D341Med (cell line): Measurements from ENCODE around the gene C11orf54.

Source experiments
- DNase-seq: peaks from one replicate; pipeline ENCODE4 v3.0.0; 2012; ENCODE audit warnings: low spot score

The C11orf54 gene

DNA sequence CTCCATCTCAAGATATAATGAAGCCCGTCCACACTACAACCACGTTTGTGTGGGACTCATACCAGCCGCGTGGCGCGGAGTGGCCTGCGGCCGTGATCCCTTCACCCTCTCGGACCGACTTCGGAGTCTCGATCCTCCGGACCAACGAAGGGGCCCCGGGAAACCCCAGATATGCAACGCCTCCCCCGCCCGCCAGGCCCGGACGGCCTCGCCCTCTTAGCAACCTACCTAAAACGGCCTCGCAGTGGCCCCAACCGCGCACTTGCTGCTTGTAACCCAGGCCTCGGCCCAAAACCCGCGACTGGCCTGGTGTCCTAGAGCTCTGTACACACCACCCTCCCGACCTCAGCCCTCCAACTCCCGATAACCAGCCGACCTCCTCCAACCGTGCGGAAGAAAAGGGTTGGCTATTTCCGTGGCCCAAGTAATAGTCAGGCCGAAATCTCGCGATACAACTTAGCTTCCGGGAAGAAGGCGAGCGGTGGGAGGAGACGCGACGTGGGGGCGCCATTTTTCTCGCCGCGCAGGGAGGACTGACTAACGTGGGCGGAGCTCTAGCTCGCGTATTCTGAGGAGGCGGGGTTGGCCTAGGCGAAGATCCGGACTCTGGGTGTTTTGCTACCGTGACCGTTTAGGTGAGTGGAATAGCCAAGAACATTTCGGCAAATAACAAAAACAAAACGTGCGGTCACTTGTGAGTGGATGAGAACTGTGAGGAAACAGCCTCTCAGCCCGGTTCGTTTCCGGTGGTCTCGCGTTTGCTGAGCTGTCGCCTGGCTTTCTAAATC, at the start of gene C11orf54, which contains the start of gene TAF1D:
C11orf54 (plus strand) TSS at position 579 of the 788 bp plus-strand sequence. CDS start 5,722 bp downstream, outside the sequence.
TAF1D (minus strand) TSS at position 402 of the 788 bp plus-strand sequence. CDS start 2,191 bp downstream, outside the sequence.
- peak; percentile 90 for DNase-seq

DNA sequence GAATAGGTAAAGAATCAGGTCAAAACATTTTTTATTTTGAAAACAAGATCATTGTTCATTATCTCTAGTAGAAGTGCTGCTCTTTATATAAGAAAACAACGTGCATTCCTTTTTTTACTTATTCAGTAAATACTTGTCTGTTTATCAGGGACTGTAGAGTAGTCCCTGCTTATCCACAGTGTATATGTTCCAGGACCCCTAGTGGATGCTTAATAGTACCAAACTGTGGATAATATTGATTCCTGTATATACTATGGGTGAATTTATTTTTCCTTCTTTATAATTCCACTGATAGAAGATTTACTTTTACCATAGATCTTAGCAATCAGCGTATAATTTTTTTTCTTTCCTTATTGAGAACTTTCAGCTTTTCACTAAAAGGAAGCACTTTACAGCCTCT, 47.4 kb upstream of the C11orf54 start:
- DNase-seq = no peak

DNA sequence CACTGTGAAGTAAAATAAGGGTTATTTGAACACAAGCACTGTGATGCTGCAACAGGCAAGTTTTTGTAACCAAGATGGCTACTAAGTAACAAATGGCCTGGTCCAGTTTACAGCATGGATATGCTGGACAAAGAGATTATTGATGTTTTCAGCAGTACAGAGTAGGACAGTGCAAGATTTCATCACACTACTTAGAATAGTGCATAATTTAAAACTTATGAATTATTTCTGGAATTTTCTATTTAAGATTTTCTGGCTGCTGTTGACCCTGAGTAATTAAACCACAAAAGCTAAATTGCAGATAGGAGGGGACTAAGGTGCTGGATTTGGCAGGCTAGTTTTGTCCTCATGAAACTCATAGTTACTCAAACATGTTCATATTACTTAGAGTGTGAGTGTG, 46.9 kb upstream of the C11orf54 start:
- DNase-seq = no peak

DNA sequence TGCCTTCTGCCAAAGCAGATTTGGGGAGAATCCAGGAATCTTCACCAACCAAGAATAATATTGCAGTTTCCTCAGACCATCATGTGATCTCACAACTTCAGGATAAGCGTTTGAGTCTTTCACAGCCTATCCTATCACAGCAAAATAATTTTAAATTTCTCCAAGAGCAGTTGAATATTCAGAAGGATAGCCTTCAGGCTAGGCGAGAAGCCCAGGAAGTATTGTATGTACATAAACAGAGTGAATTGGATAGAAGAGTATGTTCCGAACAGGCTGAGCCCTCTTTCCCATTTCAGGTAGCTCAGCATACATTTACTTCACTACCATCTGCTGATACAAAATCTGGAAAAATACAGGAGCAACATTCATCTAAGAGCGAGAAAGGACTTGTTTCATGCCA, 43.9 kb upstream of the C11orf54 start:
- no peak for DNase-seq

DNA sequence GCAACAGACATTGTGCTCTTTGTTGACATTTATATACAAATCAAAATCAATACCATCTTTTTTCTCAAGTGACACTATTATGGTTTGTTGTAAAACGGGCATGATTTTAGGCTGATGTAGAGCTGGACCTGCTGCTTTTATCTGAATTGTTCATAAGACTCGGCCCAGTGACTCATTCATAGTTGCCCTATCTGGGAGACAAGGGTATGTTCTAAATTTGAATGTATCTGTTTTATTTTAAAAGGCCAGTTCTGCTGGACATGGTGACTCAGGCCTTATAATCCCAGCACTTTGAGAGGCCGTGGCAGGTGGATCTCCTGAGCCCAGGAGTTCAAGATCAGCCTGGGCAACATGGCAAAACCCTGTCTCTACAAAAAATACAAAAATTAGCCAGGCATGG, 40.6 kb upstream of the C11orf54 start:
- no peak for DNase-seq

DNA sequence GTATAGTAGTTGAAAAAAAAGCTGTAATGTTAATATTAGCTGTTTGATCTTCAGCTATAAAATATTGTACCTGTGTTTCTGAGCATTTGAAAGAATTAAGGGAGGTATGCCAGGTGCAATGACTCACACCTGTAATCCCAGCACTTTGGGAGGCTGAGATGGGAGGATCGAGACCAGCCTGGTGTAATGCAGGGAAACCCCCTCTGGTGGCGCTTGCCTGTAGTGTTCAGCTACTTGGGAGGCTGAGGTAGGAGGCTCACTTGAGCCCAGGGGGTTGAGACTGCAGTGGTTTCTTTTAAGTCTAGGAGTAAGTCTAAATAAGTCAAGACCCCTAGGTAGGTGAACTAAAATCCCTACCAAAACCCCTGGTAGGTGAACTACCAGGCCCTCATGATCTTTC, 37.2 kb upstream of the C11orf54 start:
- no peak for DNase-seq

DNA sequence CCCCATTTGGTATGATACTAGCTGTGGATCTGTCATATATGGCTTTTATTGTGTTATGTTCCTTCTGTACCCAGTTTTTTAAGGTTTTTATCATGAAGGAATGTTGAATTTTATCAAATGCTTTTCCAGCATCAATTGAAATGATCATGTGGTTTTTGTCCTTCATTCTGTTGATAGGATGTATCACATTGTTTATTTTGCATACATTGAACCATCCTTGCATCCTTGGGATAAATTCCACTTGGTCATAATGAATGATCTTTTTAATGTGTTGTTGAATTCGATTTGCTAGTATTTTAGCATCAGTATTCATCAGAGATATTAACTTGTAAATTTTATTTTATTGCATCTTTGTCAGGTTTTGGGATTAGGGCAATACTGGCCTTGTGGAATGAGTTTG, 31.2 kb upstream of the C11orf54 start:
- DNase-seq = no peak

DNA sequence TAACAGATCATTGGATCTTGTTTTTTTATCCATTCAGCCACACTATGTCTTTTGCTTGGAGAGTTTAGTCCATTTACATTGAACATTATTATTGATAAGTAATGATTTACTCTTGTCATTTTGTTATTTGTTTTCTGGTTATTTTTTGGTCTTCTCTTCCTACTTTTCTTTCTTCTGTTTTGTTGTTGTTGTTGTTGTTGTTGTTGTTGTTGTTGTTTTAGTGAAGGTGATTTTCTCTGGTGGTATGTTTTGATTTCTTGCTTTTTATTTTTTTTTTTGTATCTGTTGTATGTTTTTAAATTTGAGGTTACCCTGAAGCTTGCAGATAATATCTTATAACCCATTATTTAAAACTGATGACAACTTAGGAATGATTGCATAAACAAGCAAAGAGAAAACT, 28.8 kb upstream of the C11orf54 start:
- no peak for DNase-seq

DNA sequence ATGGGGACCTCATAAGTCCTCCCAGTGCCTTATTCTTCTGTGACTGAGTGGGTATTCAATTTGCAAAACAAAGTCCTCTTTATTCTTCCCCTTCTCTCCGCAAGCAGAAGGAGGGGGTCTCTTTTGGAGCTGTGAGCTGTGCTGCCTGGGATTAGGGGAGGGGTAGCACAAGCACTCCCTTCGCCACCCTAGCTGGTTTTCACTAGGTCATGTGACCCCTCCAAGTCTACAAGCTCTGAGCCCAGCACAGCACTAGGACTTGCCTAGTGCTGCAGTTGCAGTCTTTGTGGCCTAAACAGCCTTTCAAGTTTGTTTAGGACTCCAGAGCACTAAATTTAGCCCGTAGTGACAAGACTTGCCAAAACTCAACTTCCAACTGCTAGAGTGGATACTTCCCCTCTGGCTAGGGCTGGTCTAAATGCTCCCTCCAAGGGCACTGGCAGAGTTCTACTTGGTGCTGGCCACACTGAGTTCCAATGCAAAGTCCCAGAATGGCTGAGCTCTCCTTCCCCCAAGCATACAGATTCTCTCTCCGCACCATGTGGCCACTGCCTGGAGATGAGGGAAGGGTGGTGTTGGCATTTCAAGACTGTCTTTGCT, 25.6 kb upstream of the C11orf54 start:
- no peak for DNase-seq

DNA sequence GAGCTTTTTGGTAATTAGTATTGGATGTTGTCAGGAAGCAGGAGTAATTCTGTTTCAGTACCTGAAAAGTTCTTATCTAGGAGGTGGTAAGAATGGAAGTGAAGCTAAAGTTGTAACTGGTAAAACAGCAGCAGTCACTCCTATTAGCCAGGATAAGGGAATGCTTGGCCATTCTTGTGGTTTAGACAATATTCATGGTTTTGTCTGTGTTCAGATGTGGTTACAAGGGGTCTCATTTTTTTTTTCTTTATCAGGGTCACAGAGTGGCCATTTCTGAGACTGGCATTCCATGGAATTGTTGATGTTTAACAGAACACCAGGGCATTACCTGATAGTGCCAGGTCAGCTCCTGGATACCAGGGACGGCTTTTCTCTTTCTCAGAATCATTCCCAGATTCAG, 24.0 kb upstream of the C11orf54 start:
- DNase-seq = no peak

DNA sequence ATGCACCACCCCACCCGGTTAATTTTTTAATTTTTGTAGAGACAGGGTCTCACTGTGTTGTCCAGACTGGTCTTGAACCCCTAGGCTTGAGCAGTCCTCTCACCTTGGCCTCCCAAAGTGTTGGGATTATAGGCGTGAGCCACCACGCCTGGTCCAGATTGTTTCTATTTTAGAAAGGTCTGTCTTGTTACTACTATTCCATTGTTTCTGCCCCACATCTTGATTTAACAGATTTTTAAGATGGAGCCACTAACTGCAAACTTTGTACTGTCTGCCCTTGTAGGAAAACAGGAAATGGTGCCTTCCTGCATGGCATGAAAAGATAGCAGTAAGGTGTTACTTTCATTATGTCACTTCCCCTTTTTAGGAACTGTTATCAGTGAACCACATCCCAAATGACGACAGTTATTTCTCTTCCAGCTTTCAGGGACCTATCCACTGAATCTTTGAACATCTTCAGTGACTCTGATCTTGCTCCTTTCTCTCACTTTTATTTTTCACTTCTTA, 23.4 kb upstream of the C11orf54 start:
- DNase-seq = no peak

DNA sequence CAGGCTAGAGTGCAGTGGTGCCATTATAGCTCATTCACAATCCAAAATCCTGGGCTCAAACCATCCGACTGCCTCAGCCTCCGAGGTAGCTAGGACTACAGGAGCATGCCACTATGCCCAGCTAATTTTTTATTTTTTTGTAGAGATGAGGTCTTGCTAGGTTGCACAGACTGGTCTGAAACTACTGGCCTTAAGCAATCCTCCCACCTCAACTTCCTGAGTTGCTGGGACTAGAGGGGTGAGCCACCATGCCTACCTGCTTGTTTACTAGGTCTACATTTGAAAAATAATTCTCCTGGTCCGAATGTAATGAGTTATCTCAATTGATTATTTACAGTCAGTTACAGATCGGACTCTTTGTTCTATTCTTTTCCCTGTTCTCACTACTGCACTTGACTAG, 22.2 kb upstream of the C11orf54 start:
- DNase-seq = no peak

DNA sequence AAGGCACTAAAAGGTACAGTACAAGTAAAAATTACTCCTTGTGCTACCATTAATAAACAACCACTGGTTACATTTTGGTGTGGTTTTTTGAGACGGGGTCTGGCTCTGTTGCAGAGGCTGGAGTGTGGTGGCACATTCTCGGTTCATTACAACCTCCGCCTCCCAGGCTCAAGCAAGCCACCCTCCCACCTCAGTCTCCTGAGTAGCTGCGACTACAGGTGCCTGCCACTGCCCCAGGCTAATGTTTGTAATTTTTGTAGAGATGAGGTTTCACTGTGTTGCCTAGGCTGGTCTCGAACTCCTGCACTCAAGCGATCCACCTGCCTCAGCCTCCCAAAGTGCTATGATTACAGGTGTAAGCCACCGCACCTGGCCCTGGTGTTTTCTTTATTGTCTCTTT, 20.9 kb upstream of the C11orf54 start:
- DNase-seq = no peak

DNA sequence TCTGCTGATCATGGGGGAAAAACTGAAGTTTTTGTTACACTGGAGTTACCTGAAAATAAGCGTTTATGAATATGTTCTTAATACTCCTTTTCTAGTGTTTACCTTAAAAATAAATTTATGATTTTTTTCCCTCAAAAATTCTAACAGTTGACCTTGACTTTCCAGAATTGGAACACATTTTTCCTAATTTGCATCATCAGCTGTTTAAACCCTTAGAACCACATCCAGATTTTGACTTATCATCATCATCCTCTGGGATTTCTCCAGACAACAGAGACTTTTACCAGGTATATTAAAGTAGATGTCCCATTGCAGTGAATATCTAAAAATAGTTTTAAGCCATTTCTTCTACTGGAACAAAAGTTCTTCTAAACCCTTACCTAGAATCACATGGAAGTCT, 17.4 kb upstream of the C11orf54 start:
- DNase-seq = no peak

DNA sequence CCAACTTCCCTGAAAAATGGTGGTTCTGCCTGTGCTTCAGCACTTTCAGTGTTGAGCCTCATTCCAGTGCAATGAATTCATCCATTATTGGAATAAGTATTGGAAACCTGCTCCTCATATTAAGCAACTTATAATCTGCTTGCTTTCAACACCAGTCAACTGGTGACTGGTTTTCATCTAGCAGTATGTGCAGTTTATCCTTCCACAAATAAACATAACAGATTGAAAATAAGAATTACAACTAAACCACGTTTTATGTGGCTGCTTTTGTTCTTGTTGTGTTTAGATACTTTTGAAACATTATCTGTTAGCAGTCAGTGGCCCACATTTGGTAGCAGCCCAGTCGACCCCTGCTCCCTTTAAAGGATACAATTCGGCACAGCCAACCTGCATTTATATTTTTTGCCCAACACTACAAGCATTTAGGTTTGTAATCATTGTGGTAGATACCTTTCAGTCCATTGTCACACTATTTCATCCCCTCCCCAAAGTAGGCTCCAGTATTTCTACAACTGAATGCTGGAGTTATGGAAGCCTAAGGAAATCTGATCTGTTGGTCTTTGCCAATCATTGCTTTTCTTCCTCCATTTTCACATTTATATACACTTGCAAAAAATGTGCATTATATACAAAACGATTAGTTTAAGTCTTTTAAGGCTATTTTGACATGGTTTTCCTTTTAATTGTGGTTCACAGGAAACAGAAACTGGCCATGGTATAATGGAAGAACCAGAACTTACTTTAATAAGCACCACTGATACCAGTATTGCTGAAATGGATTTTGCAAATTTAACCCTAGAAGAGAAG, 13.3 kb upstream of the C11orf54 start:
- no peak for DNase-seq

DNA sequence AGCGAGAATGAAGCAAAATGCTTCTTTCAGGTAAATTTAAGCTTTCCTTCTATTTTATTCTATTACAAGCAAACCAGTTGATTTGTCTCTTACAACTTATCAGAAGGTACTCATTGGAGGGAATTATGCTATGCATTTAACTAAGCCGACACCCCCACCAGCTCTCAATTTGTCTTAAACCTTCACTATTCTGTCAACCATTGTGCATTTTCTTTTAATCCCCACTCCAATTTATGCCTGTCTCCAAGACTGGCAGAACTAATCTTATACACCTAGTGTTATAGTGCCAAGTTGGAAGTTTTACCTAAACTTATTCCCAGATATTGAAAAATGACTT, 12.7 kb upstream of the C11orf54 start:
- no peak for DNase-seq

DNA sequence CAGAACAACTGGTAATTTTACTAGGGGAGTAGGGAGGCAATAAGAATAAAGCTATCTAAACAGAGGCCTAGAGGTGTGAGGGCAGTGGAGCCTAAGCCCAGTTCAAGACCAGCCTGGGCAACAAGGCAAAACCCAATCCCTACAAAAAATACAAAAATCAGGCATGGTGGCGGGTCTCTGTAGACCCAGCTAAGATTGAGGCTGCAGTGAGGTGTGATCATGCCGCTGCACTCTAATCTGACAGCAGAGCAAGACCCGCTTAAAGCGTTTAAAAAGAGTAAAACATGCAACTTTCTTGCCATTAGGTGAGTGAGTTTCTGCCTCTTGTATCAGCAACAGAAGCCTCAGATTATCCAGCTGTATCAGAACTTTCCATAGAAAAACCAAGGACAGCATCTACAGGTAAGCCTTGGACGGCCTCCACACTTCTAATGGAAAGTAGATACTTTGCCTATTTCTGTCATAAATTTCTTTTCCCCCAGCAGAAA, 12.3 kb upstream of the C11orf54 start:
- no peak for DNase-seq

DNA sequence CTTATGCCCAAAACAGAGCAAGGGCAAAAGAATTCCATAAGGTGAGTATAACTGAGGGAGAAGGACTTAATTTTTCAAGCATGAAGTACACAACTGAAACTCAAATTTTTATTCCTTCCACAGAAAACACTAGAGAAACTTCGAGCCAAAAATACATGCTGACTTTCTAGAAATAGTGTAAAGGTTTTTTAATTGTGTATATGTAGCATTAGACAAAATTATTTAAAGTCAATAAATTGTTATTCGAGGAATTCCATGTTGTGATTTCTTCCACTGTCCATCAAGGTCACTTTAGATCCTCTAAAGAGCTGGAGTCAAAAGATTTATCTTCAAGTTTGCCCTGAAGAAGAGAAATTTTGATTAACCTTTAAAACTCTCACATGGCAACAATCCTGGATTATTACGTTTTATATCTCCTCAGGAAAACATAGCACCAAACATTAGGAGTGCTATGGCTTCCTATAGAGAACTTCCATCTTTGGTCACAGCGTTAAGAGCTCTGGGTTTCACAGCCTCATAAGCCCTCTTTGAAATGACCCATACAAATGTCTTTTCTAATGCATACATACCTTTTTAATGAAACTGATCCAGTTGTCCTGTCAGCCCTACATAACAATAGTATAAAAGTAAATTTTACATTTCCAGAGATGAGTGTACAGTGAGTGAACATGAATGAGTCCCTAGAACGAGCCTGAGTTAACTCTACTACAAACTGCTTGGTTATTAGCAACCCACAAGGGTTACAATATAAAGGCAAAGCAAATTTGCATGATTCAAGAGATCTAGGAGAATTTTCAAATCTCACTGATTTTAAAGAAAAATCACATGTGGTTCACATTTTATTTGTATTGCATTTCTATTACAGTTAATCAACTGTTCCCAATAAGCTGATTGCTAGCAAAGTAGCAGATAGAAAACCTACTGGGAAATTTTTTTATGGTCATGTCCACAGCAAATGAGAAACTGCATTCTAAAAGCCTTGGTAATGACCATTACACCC, 11.1 kb upstream of the C11orf54 start:
- DNase-seq = no peak

DNA sequence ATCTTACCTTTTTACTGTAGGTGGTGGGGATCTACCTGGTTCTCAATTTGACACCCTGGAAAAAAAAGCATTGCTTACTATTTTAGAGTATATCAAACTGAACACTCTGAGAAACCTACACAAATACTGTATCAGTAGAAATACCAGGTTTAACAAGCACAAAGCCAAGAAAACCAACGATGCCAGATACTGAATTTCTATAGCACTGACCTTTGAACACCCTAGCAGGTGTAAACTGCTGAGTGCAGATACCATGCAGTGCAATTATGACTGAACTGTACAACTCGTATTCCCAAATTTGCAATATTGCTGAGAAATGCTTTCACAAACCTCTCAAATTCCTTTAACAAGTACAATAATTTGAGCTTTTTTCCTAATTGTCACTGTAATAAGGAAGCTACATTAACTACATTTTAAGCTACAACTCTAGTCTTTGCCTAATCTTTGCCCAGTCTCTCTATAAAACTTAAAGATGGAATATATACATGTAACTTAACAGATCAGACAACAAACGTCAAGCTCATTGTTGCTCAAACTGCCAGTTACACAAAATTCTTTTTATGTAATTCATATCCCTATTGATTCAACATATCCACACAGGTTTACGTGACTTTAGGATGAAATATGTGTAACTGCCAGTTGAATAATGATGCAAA, 9.1 kb upstream of the C11orf54 start:
- no peak for DNase-seq

DNA sequence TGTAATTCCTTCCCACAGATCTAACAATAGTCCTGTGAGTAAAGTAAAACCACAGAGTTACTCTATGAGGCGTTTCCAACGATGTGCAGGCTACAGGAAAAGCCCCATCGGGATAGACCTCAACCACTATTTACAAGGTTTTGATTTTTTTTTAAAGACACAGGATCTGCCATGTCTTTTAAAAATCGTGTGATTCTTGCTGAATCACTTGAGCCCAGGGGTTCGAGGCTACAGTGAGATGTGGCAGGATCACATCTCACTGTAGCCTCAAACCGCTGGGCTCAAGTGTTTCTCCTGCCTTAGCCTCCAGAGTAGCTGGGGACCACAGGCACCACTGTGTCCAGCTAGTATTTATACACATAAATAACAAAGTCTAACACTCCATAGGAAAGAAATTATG, 8.0 kb upstream of the C11orf54 start:
- no peak for DNase-seq
